GM13977 (cell line): ENCODE measurements around the gene AAGAB.

ENCODE experiments used
- DNase-seq: peaks from one replicate; pipeline ENCODE4 v3.0.0; 2012; ENCODE audit warnings: low spot score
- CTCF ChIP-seq: IDR thresholded peaks from 2 replicates; pipeline ENCODE4 v1.5.1; 2012; ENCODE audit warnings: mild to moderate bottlenecking, control low read depth; ENCODE audit not compliant: insufficient read depth; ENCODE audit errors: extremely low read depth, missing control alignments
- in situ Hi-C: fragments of 300-500 bp; cut with MboI; formaldehyde crosslinking; loops from one replicate; pipeline ENCODE4 v1.12.0; 2022; ENCODE audit warnings: low sequenced_read_pairs, low pct_unique_long_range_greater_than_20kb, mixed read lengths, inconsistent platforms; ENCODE audit not compliant: unreplicated experiment

Gene AAGAB

GRCh38 chr15:67180035-67180434 is 74.4 kb downstream of the AAGAB start:
- no peak for DNase-seq
- in situ Hi-C loops = no loop called here
- no peak for TF ChIP-seq CTCF

DNA sequence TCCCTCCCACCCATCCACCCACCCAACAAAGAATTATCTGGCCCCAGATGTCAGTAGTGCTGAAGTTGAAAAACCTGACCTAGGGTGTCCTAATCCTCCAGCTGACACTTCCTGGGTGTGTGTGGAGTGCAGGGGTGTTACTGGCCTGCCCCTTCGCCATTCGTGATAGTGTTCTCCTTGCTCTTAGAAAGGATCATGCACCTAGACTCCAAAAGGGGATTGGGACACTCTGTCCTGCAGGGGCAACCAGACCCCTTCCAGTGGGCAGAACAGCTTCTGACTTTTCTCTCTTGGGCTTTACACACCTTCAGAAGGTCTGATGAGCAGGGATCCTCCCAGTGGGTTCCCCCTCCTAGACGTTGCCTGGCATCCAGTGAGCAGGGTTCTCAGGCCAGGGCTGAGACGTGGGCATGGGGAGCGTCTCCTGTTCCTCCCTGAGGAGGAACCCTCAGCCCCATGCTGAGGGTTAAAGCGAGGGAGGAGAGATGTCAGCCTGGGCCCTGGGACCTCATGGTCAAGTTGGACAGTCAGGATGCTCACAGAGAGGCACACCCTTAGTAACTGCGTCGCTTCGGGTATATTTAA is 75.0 kb downstream of the AAGAB start:
- no peak for DNase-seq
- TF ChIP-seq CTCF = no peak
- in situ Hi-C loops = loop anchor here (10.0 kb wide), 1 partner anchor 85 kb away; no protein-coding TSS in a partner anchor

GRCh38 chr15:67178569-67179210 is 75.8 kb downstream of the AAGAB start:
- DNase-seq = no peak
- in situ Hi-C loops = loop anchor here (10.0 kb wide), 1 partner anchor 84 kb away; no protein-coding TSS in a partner anchor
- TF ChIP-seq CTCF = no peak

DNA sequence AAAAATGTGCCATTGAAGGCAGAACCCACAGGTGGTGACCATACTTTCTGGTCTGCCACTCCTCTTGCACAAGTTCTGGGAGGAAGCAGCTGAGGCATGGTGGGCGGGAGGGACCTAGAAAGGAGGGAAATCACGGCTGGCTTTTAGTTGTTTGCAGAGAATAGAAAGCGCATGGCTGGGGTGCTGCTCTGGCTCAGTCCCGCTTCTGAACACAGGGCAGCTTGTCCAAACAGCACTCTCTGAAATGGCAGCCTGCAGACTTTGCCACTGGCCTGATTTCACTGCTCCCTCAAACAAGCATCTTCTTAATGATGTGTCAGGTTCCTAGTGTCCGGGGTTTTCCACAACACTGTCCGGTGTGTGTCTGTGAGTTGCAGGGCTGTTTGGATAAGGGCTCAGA is 76.7 kb downstream of the AAGAB start:
- in situ Hi-C loops = loop anchor here (10.0 kb wide), 1 partner anchor 83 kb away; no protein-coding TSS in a partner anchor
- no peak for DNase-seq
- TF ChIP-seq CTCF = no peak

DNA sequence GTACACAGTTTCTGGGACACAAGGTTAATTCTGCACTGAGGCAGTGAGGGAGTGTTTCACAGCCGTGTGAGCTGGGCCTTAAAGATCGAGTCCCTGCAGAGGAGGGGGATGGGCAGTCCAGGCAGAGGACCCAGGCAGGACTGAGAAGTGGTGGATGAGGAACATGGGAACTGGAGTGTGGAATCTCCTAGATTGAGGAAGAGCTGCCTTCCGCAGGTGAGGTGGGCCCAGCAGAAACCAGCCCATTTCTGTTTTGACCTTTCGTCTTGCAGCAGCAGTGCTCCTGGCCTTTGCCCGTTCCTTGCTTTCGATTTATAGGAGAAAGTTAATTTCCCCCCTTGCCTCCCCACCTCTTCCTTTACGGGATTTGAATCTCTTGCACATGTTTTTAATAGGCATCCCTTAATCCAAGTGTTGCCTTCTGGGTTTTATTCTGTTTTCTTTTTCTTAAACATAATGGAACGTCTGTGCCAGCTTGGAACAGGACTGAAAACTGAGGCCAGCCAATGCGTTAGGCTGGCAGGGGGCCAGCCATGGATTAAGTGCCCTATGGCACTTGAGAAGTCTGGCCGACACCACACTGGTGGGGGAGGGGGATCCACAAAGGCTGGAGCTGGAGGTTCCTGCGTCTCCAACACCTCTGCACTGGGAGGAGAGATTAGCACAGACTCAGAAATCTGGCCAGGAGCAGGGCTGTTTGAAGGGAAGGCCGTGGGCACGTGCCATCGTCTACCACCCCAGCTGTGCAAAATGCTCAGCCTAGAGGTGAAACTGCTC is 78.1 kb downstream of the AAGAB start:
- no peak for DNase-seq
- in situ Hi-C loops = loop anchor here (10.0 kb wide), 1 partner anchor 82 kb away; no protein-coding TSS in a partner anchor

More for the DNA sequence above, 78.1 kb downstream of the AAGAB start:
- no peak for TF ChIP-seq CTCF
